Measurements from ENCODE around the gene NR1H4.
"Not testable (repeated sequence)": the region's sequence is repeated elsewhere in the genome, so short reads cannot be mapped to it uniquely, and the experiment has no call there.

NR1H4 gene

DNA sequence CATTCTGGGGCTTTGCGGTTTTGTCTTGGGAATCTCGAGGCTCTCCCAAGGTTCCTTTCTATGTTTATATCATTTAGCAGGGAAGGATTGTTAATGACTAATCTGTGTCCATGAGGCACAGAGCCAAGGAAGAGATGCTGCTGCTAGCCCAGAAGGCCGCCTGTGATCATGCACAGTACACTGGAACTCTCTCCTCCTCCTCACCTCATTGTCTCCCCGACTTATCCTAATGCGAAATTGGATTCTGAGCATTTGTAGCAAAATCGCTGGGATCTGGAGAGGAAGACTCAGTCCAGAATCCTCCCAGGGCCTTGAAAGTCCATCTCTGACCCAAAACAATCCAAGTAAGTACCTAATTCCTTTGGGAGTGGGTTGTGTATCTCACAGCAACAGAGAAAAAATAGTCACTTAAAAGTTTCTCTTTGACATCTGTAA lies at the start of gene NR1H4:
Gene NR1H4, plus strand, starts transcription at position 151 of the 435 bp plus-strand sequence. CDS start 19,458 bp downstream, outside the sequence.
- DNase-seq, result no peak

DNA sequence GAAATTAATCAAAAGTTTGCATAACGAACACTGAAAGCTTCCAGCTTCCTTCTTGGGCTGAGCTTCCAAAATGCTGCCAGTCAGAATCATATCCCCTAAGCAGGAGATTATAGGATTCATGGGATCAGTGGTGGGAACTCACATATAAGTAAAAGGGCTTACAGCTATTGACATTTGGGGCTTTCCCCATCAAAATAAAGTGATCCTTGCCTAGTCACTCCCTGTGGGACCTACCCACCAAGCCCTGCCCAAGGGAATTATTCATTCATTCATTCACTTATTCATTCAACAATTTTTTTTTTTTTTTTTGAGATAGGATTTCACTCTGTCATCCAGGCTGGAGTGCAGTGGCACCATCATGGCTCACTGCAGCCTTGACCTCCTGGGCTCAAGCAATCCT lies 47.5 kb upstream of the NR1H4 start:
- no peak for DNase-seq

DNA sequence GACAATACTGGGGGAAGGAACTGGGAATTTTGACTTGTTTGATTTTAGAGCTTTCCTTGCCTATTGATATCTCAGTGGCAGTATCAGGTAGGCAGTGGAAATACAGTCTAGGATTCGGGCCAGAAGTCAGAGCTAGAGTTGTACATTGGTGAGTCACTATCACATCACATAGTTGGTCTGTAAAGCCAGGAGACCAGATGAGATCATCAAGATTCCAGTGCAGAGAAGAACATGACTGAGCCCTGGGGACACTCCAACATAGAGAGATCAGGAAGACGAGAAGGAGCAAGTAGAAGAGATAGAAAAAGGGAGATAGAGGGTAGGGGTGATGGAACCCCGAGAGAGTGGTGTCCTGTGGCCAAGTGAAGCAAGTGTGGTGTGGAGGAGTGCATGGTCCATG lies 46.6 kb upstream of the NR1H4 start:
- DNase-seq, result no peak

DNA sequence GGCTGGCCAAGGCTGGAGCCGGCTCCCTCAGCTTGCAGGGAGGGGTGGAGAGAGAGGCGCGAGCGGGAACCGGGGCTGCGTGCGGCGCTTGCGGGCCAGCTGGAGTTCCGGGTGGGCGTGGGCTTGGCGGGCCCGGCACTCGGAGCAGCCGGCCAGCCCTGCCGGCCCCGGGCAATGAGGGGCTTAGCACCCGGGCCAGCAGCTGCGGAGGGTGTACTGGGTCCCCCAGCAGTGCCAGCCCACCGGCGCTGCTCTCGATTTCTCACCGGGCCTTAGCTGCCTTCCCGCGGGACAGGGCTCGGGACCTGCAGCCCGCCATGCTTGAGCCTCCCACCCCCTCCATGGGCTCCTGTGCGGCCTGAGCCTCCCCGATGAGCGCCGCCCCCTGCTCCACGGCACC lies 43.4 kb upstream of the NR1H4 start:
- not testable (repeated sequence) for DNase-seq

DNA sequence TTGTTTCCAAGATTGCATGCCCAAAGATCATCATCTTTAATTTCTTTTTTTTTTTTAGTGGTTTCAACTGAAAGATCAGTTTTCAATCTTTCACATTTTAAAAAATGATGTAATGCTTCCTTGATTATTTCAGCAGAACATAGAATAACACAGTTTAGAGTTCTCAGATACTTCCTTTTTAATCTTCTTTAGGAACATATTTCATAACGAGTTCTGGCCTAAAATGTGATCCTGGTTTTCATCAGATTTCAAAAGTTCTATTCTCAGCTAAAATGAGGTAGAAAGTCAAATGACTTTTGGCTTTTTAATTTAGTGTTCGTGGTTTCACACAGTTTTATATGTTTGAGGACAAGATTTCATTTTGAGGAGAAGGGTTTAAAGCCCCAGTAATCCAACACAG lies 40.0 kb upstream of the NR1H4 start:
- DNase-seq, result no peak

DNA sequence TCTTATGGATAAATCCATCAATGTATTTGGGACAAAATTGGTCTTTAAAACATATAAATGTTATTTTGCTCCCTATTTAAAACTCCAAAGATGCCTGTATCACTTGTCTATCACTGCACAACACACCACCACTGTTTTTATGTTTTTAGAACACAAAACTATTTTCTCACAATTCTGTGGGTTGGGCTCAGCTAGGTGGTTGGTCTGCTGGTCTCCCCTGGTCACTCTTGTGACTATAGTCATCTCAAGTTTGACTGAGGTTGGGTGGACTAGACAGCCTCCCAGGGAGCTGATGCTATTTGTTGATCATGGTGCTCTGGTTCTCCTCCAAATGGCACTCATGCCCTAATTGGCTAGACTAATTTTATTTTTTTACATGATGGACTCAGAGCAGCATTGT lies 39.5 kb upstream of the NR1H4 start:
- DNase-seq, result no peak

DNA sequence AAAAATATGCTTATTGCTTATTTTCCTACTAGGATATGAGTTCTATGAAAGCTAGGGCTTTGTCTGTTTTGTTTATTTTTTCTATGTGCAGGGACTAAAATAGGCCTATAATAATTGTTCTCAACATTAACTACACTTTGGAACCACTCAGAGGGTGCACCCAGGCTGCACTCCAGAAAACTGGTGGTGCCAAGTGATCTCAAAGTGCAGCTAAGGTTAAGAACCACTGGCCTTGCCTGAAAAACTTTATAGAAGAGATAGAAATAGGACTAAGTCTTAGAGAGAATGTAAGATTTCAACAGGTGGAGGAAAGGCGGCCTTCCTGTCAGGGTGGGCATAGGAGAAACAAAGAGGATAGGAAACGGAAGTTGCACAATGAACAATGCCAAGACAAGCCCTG lies 37.7 kb upstream of the NR1H4 start:
- no peak for DNase-seq

DNA sequence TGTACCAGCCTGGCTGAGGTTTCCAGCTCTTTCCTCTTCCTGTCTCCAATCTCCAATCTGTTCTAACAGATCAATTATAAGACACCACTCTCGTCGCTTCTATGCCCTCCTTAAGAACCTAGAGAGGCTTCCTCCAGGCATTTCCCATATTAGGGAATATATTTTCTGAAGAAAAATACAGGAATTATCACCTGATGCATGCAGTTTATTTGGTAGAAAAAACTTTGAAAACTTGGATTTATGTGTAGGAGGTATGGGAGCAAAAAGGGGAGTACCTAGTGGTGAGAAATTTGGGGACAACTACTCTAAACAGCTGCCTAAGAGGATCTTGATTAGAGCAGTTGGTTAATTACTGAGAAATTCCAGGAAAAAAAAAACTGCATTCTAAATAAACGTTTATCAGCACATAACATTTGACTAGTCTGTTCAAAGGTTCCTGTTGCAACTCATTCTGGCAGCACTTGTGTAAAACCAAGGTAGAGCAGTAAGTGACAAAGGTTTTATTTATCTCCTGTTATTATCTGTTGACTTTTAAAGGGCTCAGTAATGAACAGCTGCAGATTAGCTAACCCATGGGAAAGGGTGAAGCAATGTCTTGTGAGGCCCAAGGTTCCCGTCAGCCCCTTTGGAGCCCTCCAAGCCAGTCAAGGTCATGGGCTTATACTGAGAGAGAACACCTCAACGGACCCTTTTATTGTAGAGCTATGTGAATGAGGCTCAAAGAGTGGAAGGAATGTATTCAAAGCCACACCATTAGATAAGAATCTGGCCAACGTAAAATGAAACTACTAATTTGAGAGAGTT lies 36.4 kb upstream of the NR1H4 start:
- DNase-seq, result no peak

DNA sequence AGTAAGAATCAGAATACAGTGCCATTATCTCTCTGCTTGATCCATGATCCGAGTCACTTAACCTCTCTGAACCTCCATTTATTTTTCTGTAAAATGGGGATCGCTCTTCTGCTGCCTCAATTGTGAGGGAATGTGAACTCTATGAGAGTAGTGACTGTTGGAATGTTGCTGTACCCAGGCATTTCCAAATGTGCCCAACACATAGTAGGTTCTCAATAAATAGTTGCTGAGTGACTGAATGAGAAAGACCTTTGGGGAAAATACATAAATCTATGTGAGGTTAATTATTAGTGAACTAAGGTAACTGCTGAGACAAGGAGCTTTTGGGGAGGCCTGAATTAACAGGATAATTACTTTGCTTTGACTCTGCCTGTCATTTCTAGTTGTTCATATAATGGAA lies 33.9 kb upstream of the NR1H4 start:
- DNase-seq, result no peak

DNA sequence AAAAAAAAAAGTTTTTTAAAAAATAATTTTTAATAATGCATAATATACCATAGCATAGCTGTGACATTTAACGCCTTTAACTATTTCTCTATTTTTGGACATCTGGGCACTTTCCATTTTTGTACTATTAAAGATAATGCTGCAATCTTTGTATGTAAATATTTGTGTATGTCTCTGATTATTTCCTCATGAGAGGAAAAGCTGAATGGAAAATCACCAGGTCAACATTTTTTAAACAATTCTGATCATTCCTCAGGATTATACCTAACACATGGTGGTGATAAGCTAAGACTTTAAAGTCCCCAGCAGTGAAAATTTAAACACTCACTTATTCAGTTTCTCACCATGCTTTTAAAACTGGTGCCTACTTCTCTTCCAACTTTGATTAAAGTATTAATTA lies 31.3 kb upstream of the NR1H4 start:
- no peak for DNase-seq

DNA sequence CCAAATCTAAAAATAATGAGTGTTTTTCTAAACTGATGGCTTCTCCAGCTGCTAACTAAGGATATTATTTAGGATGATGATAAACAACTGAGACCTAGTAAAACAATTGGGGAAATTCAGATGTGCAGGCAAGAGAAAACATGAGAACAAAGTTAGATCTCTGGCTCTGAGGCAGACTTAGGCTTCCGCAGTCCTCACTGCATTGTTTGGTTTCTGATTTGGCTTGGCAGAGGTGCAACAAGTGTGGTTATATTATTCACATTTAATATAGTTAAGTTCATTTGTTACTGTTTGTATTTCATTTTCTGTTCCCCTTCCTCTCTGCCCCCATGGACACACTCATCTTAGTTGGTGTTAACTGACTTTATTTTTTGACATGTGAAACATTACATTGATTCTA lies 30.2 kb upstream of the NR1H4 start:
- DNase-seq, result no peak

DNA sequence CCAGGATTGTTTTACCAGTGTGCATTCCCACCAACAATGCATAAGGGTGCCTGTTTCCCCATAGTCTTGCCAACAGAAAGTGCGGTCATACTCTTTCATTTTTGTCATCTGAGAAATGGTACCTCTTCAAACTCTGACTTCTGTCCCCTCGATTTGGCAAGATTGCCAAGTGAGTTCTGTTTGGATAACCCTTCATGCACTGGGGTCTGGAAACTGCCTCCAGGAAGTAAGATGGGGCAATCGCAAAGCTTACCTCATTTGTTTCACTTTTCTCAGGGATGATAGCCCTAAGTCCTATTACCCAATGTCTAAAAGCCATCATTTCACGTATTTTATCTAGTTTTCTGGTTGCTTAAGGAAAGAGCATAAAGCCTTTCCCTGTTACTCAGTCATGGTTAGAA lies 28.6 kb upstream of the NR1H4 start:
- no peak for DNase-seq

DNA sequence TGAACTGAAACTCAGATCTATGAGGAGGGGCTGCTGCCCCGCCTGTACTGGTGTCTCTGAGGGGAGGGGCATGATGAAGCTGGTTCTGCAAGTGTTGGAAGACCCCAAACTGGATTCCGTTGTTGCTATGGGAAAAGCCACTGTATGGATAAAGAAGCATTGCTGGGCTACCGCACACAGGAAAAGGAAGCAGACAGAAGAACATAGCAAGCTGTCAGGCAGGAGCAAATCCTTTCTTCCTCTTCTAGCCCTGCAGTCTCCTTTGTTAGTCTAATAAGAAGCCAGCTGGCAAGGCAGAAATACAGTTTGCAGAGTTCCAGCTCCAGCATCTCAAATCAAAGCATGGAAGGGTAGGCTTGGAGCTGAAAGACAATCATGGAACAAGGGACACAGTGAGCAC lies 26.3 kb upstream of the NR1H4 start:
- DNase-seq, result no peak

DNA sequence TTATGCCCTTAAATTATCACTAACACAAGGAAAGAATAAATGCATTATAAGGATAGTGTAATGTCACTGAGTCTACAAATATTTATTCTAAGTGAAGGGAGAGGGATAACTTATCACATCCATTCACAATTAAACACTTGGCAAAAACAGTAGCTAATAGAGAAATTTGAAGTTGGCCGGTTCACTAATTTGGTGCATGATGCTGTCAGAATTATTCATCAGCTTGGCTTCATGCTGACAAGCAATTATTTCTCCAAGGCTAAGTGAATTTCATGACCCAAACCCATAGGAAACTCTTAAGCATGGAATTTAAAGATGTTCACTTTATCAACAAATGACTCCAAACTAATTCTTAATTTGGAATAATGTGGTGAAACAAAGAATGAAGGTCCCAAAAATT lies 25.0 kb upstream of the NR1H4 start:
- no peak for DNase-seq

DNA sequence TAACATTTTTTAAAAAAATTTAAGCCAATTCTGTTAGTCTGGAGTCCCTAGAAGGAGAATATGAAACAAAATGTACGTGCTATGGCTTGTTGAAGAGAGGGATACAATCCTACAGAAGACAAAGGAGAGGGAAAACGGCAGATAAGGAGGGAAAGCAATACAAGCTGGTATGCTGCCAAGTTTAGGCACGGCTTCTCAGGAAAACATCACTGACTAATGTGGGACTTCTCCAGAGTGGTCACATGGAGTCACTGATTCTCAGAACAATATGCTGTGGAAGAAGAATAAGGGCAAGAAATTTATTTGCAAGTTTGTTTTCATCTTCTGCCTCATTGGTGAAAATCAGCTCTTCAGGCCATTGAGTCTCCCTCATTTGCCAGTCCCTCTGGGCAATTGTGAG lies 22.9 kb upstream of the NR1H4 start:
- no peak for DNase-seq

DNA sequence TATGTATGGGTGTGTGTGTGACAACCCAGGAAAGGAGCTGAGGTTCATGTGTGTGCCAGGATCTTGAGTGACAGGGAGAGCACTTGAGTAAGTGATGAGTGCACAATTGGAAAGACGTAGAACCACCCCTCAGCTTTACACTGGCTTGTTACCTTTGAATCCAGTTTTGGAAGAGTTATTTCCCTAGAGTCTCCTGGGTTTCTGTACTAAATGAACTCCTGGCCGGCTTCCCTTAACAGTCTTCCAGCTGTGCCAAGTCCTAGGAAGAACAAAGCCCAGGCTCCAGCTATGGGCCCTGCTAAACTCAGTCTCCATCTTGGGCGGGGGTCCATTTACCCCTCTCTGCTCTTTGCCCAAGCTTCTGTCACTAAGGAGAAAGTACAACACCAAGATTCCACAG lies 19.7 kb upstream of the NR1H4 start:
- DNase-seq, result no peak

DNA sequence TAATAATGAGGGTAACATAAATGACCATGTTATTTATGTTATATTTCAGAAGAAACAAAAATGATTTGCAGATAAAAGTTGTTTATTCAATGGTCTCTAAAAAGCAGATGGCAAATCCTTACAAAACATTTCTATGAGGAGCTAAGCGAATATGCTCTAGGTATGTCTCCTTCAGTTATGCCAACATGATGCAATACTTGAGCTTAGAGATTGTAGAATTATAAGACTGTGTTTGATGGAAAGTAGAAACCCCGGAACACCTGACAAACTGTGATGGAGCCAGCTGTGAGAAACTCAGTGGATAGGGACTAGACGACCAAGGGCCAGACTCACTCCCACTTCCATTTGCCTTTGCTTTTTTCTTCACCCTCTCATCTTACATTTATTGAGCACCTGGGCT lies 17.8 kb upstream of the NR1H4 start:
- DNase-seq, result no peak

DNA sequence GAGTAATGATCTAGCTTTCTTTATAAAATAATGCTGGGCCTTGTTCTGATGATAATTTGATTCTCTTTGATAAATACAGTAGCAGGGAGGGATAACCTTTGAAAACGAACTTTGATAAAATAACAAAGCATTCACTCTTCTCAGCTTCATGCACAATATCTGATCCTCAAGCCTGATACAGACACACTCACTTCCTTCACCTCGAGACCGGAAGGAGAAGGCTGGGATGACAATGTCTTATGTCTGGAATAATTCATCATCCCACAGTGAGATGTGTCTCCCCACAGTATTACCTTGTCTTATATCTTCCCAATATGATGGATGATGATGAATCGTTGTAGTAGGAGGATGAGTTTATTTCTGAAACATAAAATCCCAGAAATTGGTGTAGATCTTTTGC lies 15.5 kb upstream of the NR1H4 start:
- DNase-seq, result no peak

DNA sequence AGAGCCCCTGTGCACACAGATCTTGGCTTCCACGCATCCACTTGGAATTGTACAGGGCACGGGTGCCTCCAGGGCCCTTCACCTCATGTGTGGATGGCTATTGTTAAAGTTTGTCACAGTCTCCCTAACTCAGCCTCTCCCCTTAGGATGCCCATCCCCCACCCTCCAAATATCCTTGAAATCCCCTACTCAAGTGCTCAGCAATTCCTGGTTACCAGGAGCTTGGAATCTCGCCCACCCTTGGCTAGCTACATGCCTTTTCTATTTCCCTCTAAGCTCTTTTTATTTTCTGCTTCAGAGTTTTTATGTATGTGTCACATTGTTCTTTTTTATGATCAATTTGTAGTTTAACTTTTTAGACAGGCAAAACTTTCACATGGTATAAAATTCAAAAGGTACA lies 13.0 kb upstream of the NR1H4 start:
- DNase-seq, result no peak

DNA sequence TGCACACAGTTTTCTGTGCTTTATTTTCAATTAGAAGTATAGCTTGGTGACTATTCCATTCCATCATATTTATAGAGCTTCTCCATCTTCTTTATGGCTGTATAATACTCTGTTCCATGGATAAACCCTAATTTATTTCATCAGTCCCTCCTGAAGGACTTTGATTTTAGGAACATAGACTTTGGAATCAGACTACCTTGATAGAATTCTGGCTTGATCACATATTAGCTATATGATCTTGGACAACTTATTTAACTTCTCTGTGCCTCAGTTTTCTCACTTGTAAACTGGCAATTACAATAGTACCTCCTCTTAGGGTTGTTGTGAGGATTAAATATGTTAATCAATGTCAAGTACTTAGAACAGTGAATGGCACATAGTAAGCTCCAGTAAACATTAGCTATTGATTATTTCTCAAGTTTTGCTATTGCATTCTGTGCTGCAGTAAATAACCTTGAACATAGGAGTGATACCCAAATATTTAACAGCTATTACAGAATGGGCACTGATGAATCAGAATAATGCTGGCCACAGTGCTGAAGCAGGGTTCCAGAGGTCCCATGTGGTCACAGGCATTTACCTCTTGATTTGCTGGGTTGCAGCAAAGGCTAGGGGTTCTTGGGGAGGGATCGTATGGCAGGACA lies 12.2 kb upstream of the NR1H4 start:
- DNase-seq, result no peak

DNA sequence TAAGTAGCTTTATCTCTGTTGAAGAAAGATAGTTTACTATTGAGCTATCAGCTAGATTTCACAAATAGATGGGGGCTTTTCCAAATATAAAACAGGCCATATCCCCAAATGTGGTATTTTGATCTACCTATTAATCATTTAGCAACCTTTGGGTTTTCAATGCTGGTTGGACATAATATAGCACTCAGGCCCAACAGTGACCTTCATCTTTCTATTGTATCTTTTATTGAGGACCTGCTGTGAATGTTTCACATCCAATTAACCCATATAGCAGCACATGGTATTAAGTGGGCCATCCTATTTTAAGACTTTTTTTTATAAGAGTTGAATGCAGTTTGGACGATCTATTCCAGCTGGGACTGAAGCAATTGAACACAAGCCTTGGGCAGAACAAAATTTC lies 10.0 kb upstream of the NR1H4 start:
- DNase-seq, result no peak

DNA sequence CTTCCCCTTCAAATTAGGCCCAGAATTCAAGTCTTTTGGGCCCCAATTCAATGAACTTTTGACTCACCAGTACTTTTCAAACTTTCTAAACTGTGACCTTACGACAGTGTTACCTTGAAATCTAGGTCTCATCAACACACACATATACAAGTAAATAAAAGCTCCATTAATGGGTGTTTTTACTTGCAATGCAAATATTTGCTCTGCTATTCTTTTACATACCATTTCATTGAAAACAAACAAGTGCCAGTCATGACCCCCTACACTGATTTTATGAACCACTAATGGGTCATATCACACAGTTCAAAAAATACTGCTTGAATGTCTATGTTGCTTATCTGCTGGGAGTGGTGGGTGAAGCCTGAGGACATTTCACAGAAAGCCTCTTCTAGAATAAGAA lies 9.1 kb upstream of the NR1H4 start:
- DNase-seq, result no peak

DNA sequence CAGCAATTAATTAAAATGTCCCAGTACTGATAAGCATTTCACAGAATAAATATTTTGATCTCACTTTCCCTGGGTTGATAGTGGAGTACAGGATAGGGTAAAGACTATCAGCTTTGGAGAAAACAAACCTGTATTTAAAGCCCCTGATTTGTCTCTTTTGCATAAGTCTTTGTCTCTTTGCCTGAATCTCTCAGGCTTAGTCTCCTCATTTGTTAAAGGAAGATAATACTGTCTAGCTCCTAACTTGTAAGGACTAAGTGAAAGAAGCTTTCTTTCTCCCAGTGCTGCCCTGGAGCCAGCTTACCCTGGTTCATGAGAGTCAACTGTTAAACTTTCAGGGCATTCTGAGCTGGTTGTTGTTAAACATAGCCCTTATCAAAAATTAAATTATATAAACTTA lies 5.5 kb upstream of the NR1H4 start:
- DNase-seq, result no peak

DNA sequence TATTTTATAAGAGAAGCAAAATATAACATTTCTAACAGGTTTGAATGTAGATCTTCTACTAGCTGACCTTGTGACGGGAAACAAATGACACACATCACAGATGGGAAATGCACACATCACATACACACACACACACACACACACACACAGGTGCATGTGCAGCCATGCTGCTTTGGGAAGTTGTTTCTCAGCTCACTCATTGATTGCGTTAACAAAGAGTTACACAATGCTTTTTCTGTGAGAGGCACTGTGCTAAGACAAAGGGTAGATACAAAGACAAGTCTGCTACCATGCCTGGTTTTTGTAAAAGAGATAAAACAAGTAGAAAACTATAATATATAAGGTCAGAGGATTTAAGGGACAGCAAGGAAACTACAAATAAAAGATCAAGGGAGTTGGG lies 1.3 kb upstream of the NR1H4 start:
- no peak for DNase-seq

Data from stimulated activated CD8-positive, alpha-beta memory T cell treated with anti-CD3 and anti-CD28 coated beads, Interleukin-4, amount 100 ng/mL, for 48 hours (primary cell).